ENCODE data around the gene ADAMTSL1. TPM values are rescaled to one million over a fixed set of nuclear protein-coding genes. Genes with fewer than 3 reads are reported as not detected.

ADAMTSL1 gene
- total RNA-seq, 2 donors from 2014 or later = 13.5 to 18.9 TPM

DNA sequence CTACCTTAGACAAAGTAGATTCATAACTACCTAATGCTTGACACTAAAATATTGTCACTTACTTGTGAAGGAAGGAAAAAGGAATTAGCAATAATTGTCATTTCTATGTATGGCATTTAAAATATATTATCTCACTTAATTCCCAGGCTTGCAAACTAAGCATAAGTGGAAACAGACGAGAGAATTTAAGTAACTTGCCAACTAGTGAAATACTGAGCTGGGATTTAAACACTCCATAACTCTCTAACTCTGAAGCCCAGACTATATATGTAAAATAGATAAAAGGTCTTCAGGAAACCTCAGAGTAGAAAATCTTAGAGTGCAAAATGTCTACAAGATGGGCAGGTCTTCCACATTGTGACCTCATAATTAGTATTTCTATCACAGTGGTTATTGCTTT, 301.3 kb downstream of the ADAMTSL1 start:
- DNase-seq = no peak
- ATAC-seq = no peak
- intact Hi-C loops (cut with DNase I, micrococcal nuclease) = no loop called here

DNA sequence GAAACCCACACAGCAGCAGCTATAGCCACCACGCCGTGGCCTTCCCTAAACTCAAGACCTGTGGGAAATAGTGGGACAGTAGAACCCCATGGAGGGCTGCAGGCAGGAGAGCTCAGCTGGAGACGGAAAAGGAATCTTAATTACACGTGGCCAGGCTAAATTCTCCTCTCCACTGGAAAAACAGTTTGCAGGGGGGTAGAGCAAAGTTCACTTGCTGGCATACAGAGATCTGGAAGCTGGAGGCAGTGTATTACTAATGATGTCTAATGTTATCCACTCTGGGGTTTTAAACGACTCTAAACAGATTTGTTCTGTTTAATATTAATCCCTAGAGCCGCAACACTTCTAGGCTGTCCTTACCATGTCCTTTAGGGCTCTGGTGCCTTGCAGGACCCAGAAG, 302.0 kb downstream of the ADAMTSL1 start:
- intact Hi-C loops (cut with DNase I, micrococcal nuclease) = no loop called here
- no peak for DNase-seq
- ATAC-seq = peak; percentile 14

DNA sequence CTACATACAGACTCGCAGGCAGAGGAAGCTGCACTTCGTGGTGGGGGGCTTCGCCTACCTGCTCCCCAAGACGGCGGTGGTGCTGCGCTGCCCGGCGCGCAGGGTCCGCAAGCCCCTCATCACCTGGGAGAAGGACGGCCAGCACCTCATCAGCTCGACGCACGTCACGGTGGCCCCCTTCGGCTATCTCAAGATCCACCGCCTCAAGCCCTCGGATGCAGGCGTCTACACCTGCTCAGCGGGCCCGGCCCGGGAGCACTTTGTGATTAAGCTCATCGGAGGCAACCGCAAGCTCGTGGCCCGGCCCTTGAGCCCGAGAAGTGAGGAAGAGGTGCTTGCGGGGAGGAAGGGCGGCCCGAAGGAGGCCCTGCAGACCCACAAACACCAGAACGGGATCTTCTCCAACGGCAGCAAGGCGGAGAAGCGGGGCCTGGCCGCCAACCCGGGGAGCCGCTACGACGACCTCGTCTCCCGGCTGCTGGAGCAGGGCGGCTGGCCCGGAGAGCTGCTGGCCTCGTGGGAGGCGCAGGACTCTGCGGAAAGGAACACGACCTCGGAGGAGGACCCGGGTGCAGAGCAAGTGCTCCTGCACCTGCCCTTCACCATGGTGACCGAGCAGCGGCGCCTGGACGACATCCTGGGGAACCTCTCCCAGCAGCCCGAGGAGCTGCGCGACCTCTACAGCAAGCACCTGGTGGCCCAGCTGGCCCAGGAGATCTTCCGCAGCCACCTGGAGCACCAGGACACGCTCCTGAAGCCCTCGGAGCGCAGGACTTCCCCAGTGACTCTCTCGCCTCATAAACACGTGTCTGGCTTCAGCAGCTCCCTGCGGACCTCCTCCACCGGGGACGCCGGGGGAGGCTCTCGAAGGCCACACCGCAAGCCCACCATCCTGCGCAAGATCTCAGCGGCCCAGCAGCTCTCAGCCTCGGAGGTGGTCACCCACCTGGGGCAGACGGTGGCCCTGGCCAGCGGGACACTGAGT, 303.2 kb downstream of the ADAMTSL1 start:
- ATAC-seq (no peak), DNase-seq (no peak)
- intact Hi-C loops (cut with DNase I, micrococcal nuclease) = no loop called here

DNA sequence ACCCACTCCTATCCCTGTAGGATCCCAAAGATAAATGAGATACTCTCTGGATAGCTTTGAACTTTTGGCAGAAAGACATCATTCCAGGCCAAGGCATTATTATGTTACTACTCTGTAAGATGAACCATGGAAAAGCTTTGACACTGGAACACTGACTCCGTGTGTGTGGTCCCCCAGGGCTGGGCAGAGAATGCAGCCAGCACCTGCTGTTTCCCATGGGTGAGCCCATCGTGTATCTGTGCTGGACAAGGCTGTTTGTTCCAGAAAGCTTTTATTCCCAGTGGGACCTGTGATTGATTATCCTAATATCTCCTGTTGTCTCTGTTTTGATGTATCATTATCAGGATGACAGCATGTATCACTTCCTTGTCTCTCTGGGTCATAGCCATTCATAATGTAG, 304.2 kb downstream of the ADAMTSL1 start:
- intact Hi-C loops (cut with DNase I, micrococcal nuclease) = no loop called here
- DNase-seq = no peak
- no peak for ATAC-seq

DNA sequence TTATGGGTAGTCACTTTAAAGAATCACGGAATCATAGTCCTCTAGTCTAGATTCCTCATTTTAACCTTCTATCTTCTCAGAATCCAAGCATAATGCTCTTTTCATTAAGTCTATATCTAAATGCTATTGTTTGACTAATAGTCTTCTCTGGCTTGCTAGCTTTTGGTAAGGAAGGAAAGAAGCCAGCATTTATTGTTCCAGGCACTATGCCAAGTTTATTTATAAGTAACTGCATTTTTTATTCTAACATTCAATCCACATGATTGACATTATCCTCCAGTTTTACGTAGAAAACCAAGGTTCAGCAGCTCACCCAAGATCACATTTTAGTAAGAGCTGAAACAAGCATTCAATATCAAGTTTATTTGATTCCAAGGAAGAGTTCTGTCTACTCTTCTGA, 304.9 kb downstream of the ADAMTSL1 start:
- intact Hi-C loops (cut with DNase I, micrococcal nuclease) = no loop called here
- ATAC-seq = peak; percentile 40

DNA sequence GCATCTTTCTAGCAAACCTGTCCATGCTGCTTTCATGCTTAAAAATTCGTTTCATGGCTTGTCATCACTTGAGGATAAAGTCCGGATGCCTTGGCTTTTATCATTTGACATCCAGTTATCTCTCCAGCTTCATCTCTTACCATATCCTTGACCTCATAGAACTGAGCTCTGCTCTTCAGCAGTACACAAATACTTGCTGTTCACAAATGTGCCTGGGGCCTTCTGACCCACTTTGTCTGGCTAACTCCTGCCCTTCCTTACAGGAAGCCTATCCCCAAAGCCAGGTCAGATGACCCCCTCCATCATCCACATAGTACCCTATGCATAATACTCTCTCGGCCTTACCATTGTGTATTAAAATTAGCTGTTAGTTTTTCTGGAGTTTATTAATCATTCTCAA, 310.0 kb downstream of the ADAMTSL1 start:
- DNase-seq = no peak
- ATAC-seq = no peak
- intact Hi-C loops (cut with DNase I, micrococcal nuclease) = no loop called here

More for the DNA sequence above, 304.9 kb downstream of the ADAMTSL1 start:
- no peak for DNase-seq

DNA sequence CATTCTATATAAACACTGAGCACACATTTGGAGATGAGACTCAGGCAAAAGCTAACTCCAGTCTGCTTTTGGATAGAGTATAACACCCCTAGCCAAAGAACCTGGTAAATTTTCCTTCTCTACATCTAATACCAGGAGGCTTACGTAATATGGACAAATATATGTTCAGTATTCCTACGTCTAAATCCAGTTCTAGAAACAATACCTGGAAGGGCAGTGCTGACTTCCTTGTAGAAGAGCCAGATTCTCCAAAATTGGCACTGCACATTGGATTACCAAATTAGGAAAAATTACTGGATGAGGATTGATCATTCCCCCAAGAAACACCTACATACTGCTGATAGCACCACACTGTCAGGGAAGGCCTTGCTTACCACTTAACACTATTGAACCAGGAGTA, 311.7 kb downstream of the ADAMTSL1 start:
- DNase-seq = no peak
- intact Hi-C loops (cut with DNase I, micrococcal nuclease) = no loop called here
- no peak for ATAC-seq

DNA sequence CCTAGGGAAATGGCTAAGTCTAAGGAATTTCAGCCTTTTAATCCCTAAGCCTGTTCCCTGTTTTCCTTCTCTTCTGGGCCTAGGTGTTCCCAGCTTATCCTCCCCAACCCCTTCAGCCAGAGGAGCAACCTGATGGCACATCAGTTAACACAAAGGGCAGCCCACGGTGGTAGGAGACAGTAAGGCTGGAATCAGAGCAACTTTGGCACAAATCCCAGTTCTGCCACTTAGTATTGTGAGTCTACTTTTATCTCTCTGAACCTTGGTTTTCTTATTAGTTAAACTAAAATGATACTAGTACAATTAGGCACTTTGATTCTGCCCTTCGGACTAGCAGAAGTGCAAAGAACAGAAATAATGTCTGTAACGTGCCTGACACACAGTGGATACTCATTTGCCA, 312.2 kb downstream of the ADAMTSL1 start:
- DNase-seq = no peak
- intact Hi-C loops (cut with DNase I, micrococcal nuclease) = no loop called here
- no peak for ATAC-seq

DNA sequence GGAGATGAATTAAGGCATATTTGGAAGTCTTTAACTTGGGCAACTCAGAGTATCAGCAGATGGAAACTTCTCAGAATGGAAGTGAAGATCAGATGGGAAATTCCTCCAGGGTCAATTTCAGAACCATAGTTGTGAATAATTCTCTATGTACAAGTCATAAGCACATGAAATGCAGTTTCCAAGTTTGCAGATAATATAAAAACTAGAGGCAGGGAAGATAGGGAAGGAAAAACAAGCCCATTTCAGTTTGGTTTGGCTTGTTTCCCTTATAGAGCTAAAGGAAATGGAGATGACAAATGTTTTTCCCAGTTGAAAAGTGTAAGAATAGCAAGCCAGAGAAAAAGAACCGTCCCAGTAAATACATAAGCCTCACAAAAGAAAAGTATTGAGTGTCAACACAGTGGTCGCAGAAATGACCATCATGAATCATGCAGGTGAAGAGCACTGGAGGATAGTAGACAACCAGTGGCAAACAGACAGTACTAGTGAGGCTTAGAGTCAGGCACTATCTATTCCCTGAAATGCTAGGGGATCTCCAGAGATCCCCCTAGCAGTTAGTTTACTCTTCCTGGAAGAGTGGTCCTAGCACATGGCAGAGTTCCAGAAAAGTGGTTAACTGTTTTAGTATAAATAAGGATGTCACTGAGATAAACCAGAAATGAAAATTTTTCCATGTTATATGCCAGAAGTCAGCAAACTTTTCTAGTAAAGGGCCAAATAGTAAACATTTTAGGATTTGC, 313.1 kb downstream of the ADAMTSL1 start:
- DNase-seq (no peak), ATAC-seq (no peak)
- intact Hi-C loops (cut with DNase I, micrococcal nuclease) = no loop called here

DNA sequence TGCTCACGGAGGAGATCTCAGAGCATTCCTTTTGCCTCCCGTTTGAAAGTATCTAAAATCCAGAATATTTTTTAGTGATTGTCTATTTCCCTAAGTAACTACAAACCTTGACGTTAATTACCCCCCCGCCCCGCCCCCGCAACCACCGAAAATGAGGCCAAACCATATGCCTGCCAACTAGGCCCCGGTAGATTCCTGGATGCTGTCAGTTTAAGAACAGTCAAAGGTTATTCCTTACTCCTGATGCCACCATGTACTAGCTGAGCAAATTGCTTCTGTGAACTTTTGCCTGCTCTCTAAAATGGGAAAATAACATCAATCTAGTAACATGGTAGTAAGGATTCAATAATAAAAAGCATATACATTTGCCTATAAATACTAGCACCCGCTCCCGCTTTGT, 314.3 kb downstream of the ADAMTSL1 start:
- DNase-seq = no peak
- no peak for ATAC-seq
- intact Hi-C loops (cut with DNase I, micrococcal nuclease) = no loop called here

DNA sequence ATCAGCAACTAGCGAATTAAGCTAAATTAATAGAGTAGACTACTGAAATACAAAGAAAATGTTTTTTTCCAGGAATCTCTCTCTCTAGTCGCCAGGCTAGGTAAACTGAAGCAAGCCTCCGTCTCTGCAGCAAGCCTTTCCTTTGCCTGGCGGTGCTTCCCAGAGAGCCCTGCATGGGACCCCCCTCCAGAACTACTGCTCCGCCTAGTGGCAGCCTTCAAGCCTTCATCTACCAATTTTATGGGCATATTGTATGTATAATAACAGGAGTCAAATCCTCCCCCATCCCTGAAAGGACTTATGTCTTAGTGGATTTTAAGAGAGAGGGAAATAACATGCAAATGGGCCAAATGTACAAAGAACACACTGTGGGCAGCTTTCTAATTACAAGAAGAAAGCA, 317.1 kb downstream of the ADAMTSL1 start:
- intact Hi-C loops (cut with DNase I, micrococcal nuclease) = no loop called here
- ATAC-seq (no peak), DNase-seq (no peak)

DNA sequence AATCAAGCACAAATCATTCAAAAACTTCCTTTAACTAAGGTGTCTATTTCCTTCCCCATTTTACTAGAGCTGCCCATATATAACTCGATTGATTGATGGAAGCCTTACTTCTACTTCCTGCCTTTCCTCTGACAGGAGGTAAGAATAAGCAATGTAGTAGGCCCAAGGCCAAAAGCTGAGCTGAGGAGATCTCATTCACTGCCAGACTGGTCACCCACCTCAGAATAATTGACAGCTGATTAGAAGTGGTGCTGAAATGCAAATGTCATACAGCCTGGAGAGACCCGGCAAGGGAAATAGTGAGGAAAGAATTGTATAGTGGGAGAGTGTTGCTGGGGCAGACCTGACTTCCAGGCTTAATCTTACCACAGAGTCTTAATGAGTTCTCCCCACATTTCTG, 319.2 kb downstream of the ADAMTSL1 start:
- DNase-seq (no peak), ATAC-seq (no peak)
- intact Hi-C loops (cut with DNase I, micrococcal nuclease) = no loop called here

DNA sequence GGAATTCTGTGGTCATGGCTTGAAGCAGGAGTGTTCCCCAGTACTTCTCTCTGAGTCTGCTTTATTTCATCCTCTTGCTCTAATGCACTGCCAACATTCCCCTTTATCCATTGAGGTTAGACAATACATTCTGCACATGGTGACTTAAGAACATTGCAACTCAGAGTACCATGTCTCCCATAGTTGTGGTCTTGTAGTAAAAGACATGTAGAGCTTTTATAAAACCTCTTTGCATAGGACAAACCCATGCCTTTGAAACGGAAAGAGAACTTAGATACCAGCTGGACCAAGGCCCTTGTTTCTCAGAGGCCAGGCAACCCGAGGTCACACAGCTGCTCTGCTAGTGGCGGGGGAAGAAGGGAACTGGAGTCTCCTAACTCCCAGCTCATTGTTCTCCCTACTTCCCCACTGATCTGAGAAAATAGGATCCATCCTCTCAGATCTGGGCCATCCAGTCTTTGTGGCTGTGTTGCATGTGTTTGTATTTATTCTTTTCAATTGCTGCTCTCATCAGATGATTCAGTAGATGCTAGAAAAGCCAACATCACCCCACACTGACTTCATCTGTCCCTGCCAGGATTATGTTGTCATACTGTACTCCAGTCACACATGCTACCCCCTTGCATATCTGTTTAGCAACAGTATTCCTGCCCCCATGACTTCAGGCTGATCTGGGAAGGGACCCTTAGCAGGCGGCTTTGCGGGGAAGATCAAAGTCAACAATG, 322.2 kb downstream of the ADAMTSL1 start:
- intact Hi-C loops (cut with DNase I, micrococcal nuclease) = no loop called here
- ATAC-seq (no peak), DNase-seq (no peak)

DNA sequence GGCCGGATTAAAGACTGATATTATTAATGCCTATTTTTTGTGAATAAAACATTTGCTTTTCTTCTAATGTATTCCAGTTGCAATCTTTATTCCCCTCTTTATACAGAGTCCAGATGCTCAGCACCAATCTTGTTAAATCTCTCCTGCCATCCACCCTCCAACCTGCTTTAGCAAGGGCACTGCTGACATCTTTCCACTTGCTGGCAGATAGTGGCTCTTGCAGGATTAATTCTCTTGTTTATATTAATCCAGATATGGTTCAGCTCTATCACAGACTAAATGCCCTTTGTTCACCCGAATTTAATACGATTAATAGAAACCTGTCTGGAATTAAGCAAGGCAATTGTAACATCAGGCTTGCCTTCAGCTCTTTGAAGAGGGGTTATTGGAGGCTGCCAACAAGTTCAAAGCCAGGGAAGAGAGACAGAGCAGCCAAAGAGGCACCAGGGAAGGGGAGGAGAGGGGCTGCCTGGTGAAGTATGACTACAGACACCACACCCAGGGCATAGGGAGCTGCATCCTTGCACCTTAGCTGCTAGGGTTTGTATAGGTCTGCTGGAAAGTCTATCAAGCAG, 322.8 kb downstream of the ADAMTSL1 start:
- DNase-seq (no peak), ATAC-seq (no peak)
- intact Hi-C loops (cut with DNase I, micrococcal nuclease) = no loop called here

DNA sequence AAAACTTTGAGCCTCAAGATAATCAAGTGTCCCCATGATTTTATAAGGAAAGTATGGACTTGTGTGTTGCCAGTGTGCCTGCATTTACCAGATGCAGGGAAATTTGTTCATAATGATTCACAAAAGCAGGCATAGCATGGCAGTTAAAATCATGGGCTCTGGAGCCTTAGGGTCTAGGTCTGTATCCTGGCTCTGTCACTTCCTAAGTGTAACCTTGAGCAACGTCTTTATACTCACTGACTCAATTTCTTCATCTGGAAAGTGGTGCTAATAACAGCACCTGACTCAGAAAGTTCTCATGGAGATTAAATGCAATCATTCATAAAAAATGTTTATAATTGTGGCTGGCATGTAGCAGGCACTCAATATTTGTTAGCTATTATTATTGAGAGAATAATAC, 324.2 kb downstream of the ADAMTSL1 start:
- ATAC-seq (no peak), DNase-seq (no peak)
- intact Hi-C loops (cut with DNase I, micrococcal nuclease) = no loop called here

DNA sequence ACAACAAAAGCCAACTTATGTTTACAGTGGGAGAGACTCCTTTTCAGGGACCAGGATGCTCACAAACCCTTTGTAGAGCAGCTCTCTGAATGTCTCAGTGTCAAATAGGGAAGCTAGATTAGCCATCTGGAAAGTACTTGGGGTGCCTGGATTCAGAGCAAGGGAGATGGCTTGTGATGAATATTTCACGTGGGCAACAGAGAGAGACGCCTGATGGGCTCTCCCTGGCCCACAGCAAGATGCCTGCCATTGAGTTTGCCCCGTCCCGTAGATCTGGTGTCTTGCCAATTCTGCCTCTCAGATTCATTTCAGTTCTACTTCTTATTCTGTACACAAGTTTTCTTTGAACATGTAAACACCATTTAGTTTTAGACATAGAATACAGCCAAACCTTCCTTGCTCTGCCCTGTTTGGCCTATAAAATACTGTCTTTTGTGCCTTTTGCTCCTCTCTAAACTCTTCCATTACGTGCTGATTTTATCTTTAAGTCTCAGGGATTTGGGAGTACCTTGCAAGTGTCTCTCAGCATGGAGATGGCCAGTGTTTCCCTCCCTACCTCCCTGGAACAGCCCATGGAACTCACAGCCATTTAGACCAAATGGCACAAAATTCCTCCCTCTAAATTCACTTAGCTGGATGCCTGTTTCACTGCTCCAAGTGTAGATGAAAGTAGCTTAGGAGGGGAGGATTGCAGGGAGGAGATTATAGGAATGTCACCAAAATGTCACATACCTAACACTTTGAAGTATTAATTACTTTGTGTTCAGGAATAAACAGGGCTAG, 324.7 kb downstream of the ADAMTSL1 start:
- intact Hi-C loops (cut with DNase I, micrococcal nuclease) = no loop called here
- ATAC-seq = no peak

DNA sequence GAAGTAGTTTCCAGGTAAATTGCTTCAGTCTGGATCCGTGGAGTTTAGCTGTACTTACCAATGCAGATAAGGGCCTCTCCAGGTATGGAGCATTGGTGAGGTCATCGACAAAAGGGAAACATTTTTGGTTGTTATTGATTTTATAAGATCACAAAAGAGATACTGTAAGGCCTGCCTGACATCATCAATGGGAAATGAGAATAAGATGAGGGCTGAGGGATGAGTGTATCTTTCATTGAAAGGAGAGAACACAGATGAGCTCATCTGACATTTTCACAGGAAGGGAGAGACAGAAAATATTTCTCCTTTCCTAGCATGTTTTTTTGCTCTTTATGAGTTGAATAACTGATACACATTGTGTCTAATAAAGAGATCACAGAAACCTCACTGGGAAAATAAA, 325.5 kb downstream of the ADAMTSL1 start:
- intact Hi-C loops (cut with DNase I, micrococcal nuclease) = no loop called here
- ATAC-seq (no peak), DNase-seq (no peak)

More for the DNA sequence above, 324.7 kb downstream of the ADAMTSL1 start:
- no peak for DNase-seq

DNA sequence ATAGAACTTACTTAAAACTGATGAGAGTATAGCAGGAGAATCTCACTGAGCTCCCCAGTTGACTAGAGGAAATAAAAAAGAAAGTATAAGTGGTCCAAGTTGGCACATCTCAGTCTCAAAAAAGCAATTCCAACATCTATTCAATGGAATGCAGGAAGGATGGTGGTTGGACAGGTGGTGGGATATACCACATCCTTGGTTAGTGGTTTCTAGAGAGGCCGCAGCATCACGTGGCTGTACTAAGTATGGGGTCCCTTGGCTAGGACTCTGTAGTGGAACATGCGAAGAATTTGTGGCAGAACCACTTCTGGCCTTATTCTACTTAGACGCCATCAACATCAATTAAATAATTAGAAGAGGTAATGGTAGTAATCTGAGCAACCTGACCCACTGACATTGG, 326.6 kb downstream of the ADAMTSL1 start:
- intact Hi-C loops (cut with DNase I, micrococcal nuclease) = no loop called here
- no peak for ATAC-seq
- DNase-seq = no peak
